K562 (cell line): ENCODE measurements around the gene UBE2G2. TPM values are rescaled to one million over a fixed set of nuclear protein-coding genes. Genes with fewer than 3 reads are reported as not detected.

Experiments
- ATAC-seq: fragments of 200-7000 bp; cut with Tn5 transposase; 3 replicates; pipeline ENCODE4 v1.9.1; 2020; ENCODE audit warnings: moderate library complexity
- BruUV-seq: library from RNA; stranded (reverse); fragments of 400-500 nt; replicated peaks from 2 replicates; lab custom pipeline; 2021; lab: Mats Ljungman, UMichigan
- CTCF ChIA-PET: fragments of 300-600 bp; formaldehyde crosslinking; extraction: SDS; loops from one replicate; lab custom pipeline; 2021; ENCODE audit warnings: low intra/inter-chr PET ratio; lab: Yijun Ruan, JAX
- POLR2A ChIA-PET: fragments of 300-600, 350-650 bp; sonication (Branson Sonifier 250); formaldehyde crosslinking; extraction: SDS; loops from one replicate; lab custom pipeline; 2021; ENCODE audit warnings: antibody characterized with exemption, inconsistent platforms; lab: Yijun Ruan, JAX
- DNase-seq, 4 experiments: peaks; one replicate each; pipeline versions ENCODE4 v3.0.0 to v3.0.0-alpha.2; 2011 to 2018; ENCODE audit warnings: low spot score in 3 of 4, mixed read lengths in 3 of 4; ENCODE audit errors: extremely low read depth in 1 of 4
- FAIRE-seq: peaks from 2 replicates; lab custom pipeline; 2011; peaks lifted over from hg19 to GRCh38; lab: Jason Lieb, UNC
- H2AFZ ChIP-seq: 2 replicates; pipeline ENCODE4 v1.6.0; 2011; ENCODE audit warnings: low read depth, low read length, control low read depth, inconsistent platforms
- H3K27ac ChIP-seq: fragments of 200-600 bp; 3 replicates; pipeline ENCODE4 v1.8.0; 2011; ENCODE audit warnings: low read depth, mild to moderate bottlenecking, control low read depth, inconsistent platforms, low read length, moderate library complexity, mixed read lengths; ENCODE audit errors: extremely low read depth
- H3K27me3 ChIP-seq, 2 experiments: fragments of 300-600 bp in 1 of 2; 2 replicates in 1 of 2; 3 replicates in 1 of 2; pipeline versions ENCODE4 v1.6.0 to v1.8.0; 2011; ENCODE audit warnings: inconsistent platforms in 2 of 2, low read length in 2 of 2, mild to moderate bottlenecking in 1 of 2, mixed read lengths in 1 of 2, moderate library complexity in 1 of 2; ENCODE audit not compliant: control insufficient read depth in 2 of 2, insufficient read depth in 2 of 2
- H3K36me3 ChIP-seq: fragments of 300-600 bp; 3 replicates; pipeline ENCODE4 v1.8.0; 2011; ENCODE audit warnings: mild to moderate bottlenecking, low read length, inconsistent platforms; ENCODE audit not compliant: control insufficient read depth, insufficient read depth
- H3K4me1 ChIP-seq, 2 experiments: fragments of 200-600 bp in 1 of 2; replicated peaks in 1 of 2; 2 replicates in 1 of 2; 3 replicates in 1 of 2; pipeline versions ENCODE4 v1.5.1 to v1.8.0; 2011; ENCODE audit warnings: inconsistent platforms in 2 of 2, low read length in 2 of 2, mild to moderate bottlenecking in 1 of 2, mixed read lengths in 1 of 2, moderate library complexity in 1 of 2; ENCODE audit not compliant: control insufficient read depth in 2 of 2, insufficient read depth in 2 of 2
- H3K4me2 ChIP-seq: 2 replicates; pipeline ENCODE4 v1.6.1; 2011; ENCODE audit warnings: low read length, control low read depth, inconsistent platforms, mixed read lengths; ENCODE audit not compliant: insufficient read depth
- H3K4me3 ChIP-seq: fragments of 200-600 bp; sonication (generic), shearing (Covaris generic); 2 replicates; pipeline ENCODE4 v1.5.1; 2016; ENCODE audit warnings: control low read depth, inconsistent platforms
- H3K79me2 ChIP-seq: fragments of 200-600 bp; 3 replicates; pipeline ENCODE4 v1.8.0; 2011; ENCODE audit warnings: low read length, inconsistent platforms; ENCODE audit not compliant: control insufficient read depth, insufficient read depth
- H3K9ac ChIP-seq, 2 experiments: 2 replicates each; pipeline versions ENCODE4 v1.6.0 to v1.6.1; 2011; ENCODE audit warnings: low read depth in 2 of 2, low read length in 2 of 2, control low read depth in 1 of 2, inconsistent platforms in 1 of 2, mild to moderate bottlenecking in 1 of 2, mixed read lengths in 1 of 2; ENCODE audit not compliant: insufficient read depth in 1 of 2
- H3K9me1 ChIP-seq: one replicate; pipeline ENCODE4 v1.6.0; 2011; ENCODE audit warnings: inconsistent platforms, mild to moderate bottlenecking, low read length, moderate library complexity; ENCODE audit not compliant: control insufficient read depth, insufficient read depth
- H3K9me3 ChIP-seq: replicated peaks from 2 replicates; pipeline ENCODE4 v1.5.1; 2011; ENCODE audit warnings: low read depth, low read length, inconsistent platforms; ENCODE audit not compliant: control insufficient read depth, insufficient read depth
- H4K20me1 ChIP-seq: replicated peaks from 2 replicates; pipeline ENCODE4 v1.6.1; 2011; ENCODE audit warnings: low read length, inconsistent platforms, mixed read lengths; ENCODE audit not compliant: control insufficient read depth, insufficient read depth
- CCAR2 ChIP-seq: fragments of 200-400 bp; formaldehyde crosslinking; IDR thresholded peaks from 2 replicates; pipeline ENCODE4 v1.6.1; 2017; ENCODE audit warnings: mild to moderate bottlenecking, low read depth, low read length
- CREM ChIP-seq: IDR thresholded peaks from 2 replicates; pipeline ENCODE4 v1.6.1; 2014; ENCODE audit warnings: antibody characterized with exemption, low read depth
- KAT2B ChIP-seq: IDR thresholded peaks from one replicate; pipeline ENCODE4 v1.6.1; 2012; ENCODE audit warnings: low read depth, mild to moderate bottlenecking, control low read depth, inconsistent platforms, low read length, moderate library complexity
- MAFF ChIP-seq: IDR thresholded peaks from 2 replicates; pipeline ENCODE4 v1.6.1; 2012; ENCODE audit warnings: low read length, improper control_type of control experiment
- MITF ChIP-seq: IDR thresholded peaks from 2 replicates; pipeline ENCODE4 v1.6.1; 2014; ENCODE audit warnings: antibody characterized with exemption
- PCBP2 ChIP-seq: fragments of 200-400 bp; formaldehyde crosslinking; IDR thresholded peaks from 2 replicates; pipeline ENCODE4 v1.6.1; 2018; ENCODE audit warnings: low read length, low read depth, mild to moderate bottlenecking, moderate library complexity; ENCODE audit not compliant: poor library complexity, severe bottlenecking
- POLR2AphosphoS2 ChIP-seq: IDR thresholded peaks from 2 replicates; pipeline ENCODE4 v1.6.1; 2012; ENCODE audit warnings: low read length, improper control_type of control experiment
- POLR2G ChIP-seq: fragments of 200-400 bp; formaldehyde crosslinking; IDR thresholded peaks from 2 replicates; pipeline ENCODE4 v1.6.1; 2017; ENCODE audit warnings: low read depth, mild to moderate bottlenecking, antibody characterized with exemption, low read length, moderate library complexity
- VEZF1 ChIP-seq: fragments of 200-800 bp; sonication (Bioruptor generic); IDR thresholded peaks from 2 replicates; pipeline ENCODE4 v1.6.1; 2017; ENCODE audit warnings: missing genetic modification characterization, missing compliant biosample characterization
- WGBS: fragments of 100-300 bp; shearing (Covaris generic); methylation state at CpG from one replicate; pipeline ENCODE4 v1.1.6; 2016; ENCODE audit warnings: low coverage, mixed read lengths; ENCODE audit not compliant: insufficient coverage; ENCODE audit errors: missing lambda C conversion rate; 5-methylcytosine and 5-hydroxymethylcytosine counted together
- in situ Hi-C: fragments of 300-500 bp; cut with MboI; formaldehyde crosslinking; loops from 4 replicates; pipeline ENCODE4 v1.15.0; 2018; ENCODE audit warnings: inconsistent platforms, mixed read lengths
- intact Hi-C: fragments of 100-400 bp; cut with micrococcal nuclease; formaldehyde crosslinking; loops from 2 replicates; pipeline ENCODE4 v1.14.2; 2022
- polyA plus RNA-seq, 8 experiments: library from polyadenylated mRNA; depleted of rRNA in 4 of 8; stranded (reverse) in 5 of 8; unstranded in 3 of 8; fragments of >200 nt; fragmentation: Nextera tagmentation in 2 of 8; fragmentation: Illumina TruSeq in 1 of 8; extraction: Ambion mirVana in 2 of 8; extraction: Trizol in 1 of 8; gene quantifications; 2 replicates each; pipeline versions ENCODE4 v1.2.1 to v1.2.3, GENCODE V29; 2011 to 2014; ENCODE audit warnings: inconsistent platforms in 1 of 8, missing spikeins in 1 of 8
- total RNA-seq, 7 experiments: library from RNA; depleted of rRNA in 6 of 7; stranded (reverse); fragments of >200 nt in 6 of 7; fragmentation: Illumina TruSeq in 2 of 7; extraction: Trizol in 2 of 7; gene quantifications; 2 replicates each; pipeline versions ENCODE4 v1.2.1 to v1.2.3, GENCODE V29; 2011 to 2021; ENCODE audit warnings: low replicate concordance in 1 of 7
- TF ChIP-seq, protein P1 (sequence below), 3 experiments: fragments of 200-800 bp in 1 of 3; sonication (Bioruptor generic) in 1 of 3; sonication (generic) in 1 of 3; formaldehyde crosslinking in 1 of 3; IDR thresholded peaks; 2 replicates each; pipeline versions ENCODE4 v1.6.1 to v1.8.0; 2016 to 2022; ENCODE audit warnings: mild to moderate bottlenecking in 2 of 3, missing compliant biosample characterization in 2 of 3, missing genetic modification characterization in 2 of 3, missing genetic modification reagents in 1 of 3

Gene UBE2G2
- total and polyA plus RNA-seq, 9 of the 15 experiments (the other 6 are each of a cell fraction or from before 2014, with no cell fraction given) = 47.5 to 225 (median 140) TPM

DNA sequence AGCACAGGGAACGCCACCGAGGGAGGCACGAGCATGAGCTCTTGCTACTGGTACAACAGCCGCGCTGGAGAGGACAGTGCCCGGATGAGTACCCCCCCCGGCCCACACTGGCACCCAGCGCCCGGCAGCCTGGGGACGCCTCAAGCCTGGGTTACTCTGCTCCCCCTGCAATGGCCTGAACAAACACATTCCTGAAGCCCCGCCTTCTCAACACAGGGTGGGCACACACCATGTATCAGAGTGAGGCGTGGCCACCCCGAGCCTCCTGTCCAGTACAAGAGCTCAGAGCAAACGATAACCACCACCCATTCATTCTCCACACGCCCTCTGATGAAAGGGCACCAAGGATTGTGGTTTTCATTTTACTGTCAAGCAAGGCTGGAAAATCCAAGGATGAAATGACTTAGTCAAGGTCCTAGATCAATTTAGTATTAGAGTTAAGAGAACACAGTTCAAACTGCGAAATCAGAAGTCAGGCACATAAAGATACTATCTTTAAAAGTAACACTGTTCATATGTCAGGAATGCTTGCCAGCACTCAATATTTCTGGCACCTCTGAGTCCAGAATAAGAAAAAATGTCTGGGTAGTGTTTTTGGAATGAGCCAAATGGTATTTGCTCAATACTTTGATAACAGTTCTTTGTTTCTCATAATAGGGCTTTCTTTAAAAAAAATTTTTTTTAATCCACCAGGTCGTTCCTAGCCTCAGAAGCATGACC, 22.0 kb downstream of the UBE2G2 start:
- no peak overlapping the region for H3K4me2 ChIP-seq
- no peaks in the 10 kb centered on the region for H3K9me3 ChIP-seq
- CTCF ChIA-PET = no interaction called here
- H3K9me1 ChIP-seq = no peaks in the 10 kb centered on the region
- POLR2A ChIA-PET = interaction anchor here (0.6 to 1.0 kb wide), 2 partner anchors 11 to 83 kb away, joined by 3 read pairs; partner anchors contain the start of gene KRTAP10-12
- no peak for ATAC-seq
- H3K4me3 ChIP-seq = no peak overlapping the region
- WGBS = 98% methylated on average over 14 of the region's 17 CpGs
- TF ChIP-seq CCAR2 = no peak
- TF ChIP-seq, protein P1, sequence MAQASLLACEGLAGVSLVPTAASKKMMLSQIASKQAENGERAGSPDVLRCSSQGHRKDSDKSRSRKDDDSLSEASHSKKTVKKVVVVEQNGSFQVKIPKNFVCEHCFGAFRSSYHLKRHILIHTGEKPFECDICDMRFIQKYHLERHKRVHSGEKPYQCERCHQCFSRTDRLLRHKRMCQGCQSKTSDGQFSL (CRISPR knock-in tag; IDR thresholded peaks at IDR 0.05) = peak; percentile 38; the same call in 1 of the 2 replicates
- TF ChIP-seq, protein P1 (tag; IDR thresholded peaks at IDR 0.05) = no peak
- TF ChIP-seq MITF = no peak
- peak; percentile 36; the same call in 1 of the 2 replicates for TF ChIP-seq POLR2G
- TF ChIP-seq PCBP2 = no peak
- TF ChIP-seq CREM = no peak
- TF ChIP-seq POLR2AphosphoS2 = no peak
- TF ChIP-seq KAT2B = no peak
- no peak for TF ChIP-seq VEZF1 (CRISPR knock-in tag)
- TF ChIP-seq MAFF = no peak
- no peak overlapping the region for H3K9ac ChIP-seq
- no peak overlapping the region for H2AFZ ChIP-seq
- in situ Hi-C loops (no loop called here), intact Hi-C loops (no loop called here)
- peaks cover 12% of the 10 kb centered on the region for H4K20me1 ChIP-seq
- H3K27ac ChIP-seq = no peak overlapping the region
- FAIRE-seq = no peak
- no TSS peak for BruUV-seq
- DNase-seq = no peak
- peaks cover 62% of the 10 kb centered on the region for H3K79me2 ChIP-seq
- H3K36me3 ChIP-seq = peaks cover 86% of the 10 kb centered on the region
- H3K27me3 ChIP-seq = no peaks in the 10 kb centered on the region
- peaks cover 6 to 8% of the 10 kb centered on the region in 2 experiments; a peak in 3 of 5 replicates for H3K4me1 ChIP-seq
